Colonic mucosa (tissue), 4 donors: ENCODE results near the gene RAB6C. TPM values are rescaled to one million over a fixed set of nuclear protein-coding genes. Genes with fewer than 3 reads are reported as not detected.
"Not testable (repeated sequence)": the region's sequence is repeated elsewhere in the genome, so short reads cannot be mapped to it uniquely, and the experiment has no call there.

ENCODE experiments used
- DNase-seq: peaks from one replicate; pipeline ENCODE4 v3.0.0-alpha.2; 2020
- H3K27ac ChIP-seq: fragments of 200-600 bp; one replicate; pipeline ENCODE4 v1.8.0; 2021
- H3K27me3 ChIP-seq: fragments of 200-600 bp; one replicate; pipeline ENCODE4 v1.8.0; 2021
- H3K36me3 ChIP-seq: fragments of 200-600 bp; one replicate; pipeline ENCODE4 v1.8.0; 2021
- H3K4me1 ChIP-seq: fragments of 200-600 bp; one replicate; pipeline ENCODE4 v1.8.0; 2021; ENCODE audit warnings: mild to moderate bottlenecking
- H3K4me3 ChIP-seq: fragments of 200-600 bp; one replicate; pipeline ENCODE4 v1.8.0; 2021
- H3K9ac ChIP-seq, 2 donors: one replicate each; pipeline ENCODE4 v1.7.0; 2013; ENCODE audit warnings: control low read depth in 2 of 2, low read depth in 2 of 2, low read length in 2 of 2
- H3K9me3 ChIP-seq: fragments of 200-600 bp; one replicate; pipeline ENCODE4 v1.8.0; 2021
- intact Hi-C: fragments of 100-400 bp; cut with DNase I; formaldehyde crosslinking; loops from one replicate; pipeline ENCODE4 v1.14.1; 2022
- total RNA-seq, 2 donors: library from RNA; stranded (reverse); fragmentation: NEBNext Ultra II Directional in 1 of 2; extraction: Animal tissue kit (Norgen Biotek cat#: 25700) in 1 of 2; gene quantifications; one replicate each; pipeline ENCODE4 v1.2.1, GENCODE V29; 2021
- TF ChIP-seq, protein P1 (sequence below): fragments of 200-600 bp; IDR thresholded peaks from one replicate; pipeline ENCODE4 v1.8.0; 2022; ENCODE audit warnings: antibody characterized with exemption, mild to moderate bottlenecking
- donor health status: healthy.
- donor health status: DM: no; HTN: no; CAD: no.
- donor health status: DM: no; HTN: no; CAD: no.

RAB6C gene
- total RNA-seq, 2 donors from 2014 or later, result 0.08 TPM; not detected in 1

DNA sequence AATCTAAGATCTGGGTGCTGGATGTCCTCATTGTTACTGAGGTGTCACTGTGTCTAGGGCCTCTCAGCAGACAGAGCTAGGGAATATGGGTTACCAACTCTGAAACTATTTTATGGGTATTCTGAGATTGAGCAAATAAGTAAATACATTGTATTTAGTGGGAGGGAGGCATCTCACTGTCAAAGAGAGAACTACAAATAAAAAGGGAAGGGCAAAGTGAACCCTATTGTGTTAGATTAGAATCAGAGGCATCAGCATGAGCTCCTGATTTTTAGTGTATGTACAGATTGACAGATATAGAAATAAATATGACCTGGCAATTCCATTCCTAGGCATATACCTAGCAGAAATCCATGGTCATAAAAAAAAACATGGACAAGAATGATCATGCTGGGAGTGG, 33.9 kb upstream of the RAB6C start:
- DNase-seq, result no peak
- Histone ChIP-seq H3K27me3 (no peaks in the 10 kb centered on the region), H3K4me1 (no peaks in the 10 kb centered on the region), H3K36me3 (no peaks in the 10 kb centered on the region), H3K9me3 (no peaks in the 10 kb centered on the region), H3K27ac (no peak overlapping the region), H3K9ac (no peak overlapping the region), H3K4me3 (no peak overlapping the region)
- TF ChIP-seq, protein P1, sequence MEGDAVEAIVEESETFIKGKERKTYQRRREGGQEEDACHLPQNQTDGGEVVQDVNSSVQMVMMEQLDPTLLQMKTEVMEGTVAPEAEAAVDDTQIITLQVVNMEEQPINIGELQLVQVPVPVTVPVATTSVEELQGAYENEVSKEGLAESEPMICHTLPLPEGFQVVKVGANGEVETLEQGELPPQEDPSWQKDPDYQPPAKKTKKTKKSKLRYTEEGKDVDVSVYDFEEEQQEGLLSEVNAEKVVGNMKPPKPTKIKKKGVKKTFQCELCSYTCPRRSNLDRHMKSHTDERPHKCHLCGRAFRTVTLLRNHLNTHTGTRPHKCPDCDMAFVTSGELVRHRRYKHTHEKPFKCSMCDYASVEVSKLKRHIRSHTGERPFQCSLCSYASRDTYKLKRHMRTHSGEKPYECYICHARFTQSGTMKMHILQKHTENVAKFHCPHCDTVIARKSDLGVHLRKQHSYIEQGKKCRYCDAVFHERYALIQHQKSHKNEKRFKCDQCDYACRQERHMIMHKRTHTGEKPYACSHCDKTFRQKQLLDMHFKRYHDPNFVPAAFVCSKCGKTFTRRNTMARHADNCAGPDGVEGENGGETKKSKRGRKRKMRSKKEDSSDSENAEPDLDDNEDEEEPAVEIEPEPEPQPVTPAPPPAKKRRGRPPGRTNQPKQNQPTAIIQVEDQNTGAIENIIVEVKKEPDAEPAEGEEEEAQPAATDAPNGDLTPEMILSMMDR, result no peak
- intact Hi-C loops, result no loop called here

DNA sequence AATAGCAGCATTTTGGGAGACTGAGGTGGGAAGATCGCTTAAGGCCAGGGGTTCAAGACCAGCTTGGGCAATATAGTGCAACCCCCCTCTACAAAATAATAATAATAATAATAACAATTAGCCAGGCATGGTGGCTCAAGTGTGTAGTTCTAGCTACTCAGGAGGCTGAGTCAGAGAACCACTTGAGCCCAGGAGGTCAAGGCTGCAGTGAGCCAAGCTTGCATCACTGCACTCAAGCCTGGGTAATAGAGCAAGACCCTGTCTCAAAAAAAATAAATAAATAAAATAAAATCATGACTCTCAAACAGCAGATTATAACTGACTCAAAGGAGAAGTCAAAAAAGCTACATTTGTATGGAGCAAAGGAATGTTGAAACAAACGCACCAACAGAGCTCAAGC, 31.8 kb upstream of the RAB6C start:
- DNase-seq, H3K27me3 ChIP-seq, H3K9me3 ChIP-seq, H3K4me1 ChIP-seq, intact Hi-C loops, H3K4me3 ChIP-seq, H3K9ac ChIP-seq, H3K27ac ChIP-seq, H3K36me3 ChIP-seq: not testable (repeated sequence)

DNA sequence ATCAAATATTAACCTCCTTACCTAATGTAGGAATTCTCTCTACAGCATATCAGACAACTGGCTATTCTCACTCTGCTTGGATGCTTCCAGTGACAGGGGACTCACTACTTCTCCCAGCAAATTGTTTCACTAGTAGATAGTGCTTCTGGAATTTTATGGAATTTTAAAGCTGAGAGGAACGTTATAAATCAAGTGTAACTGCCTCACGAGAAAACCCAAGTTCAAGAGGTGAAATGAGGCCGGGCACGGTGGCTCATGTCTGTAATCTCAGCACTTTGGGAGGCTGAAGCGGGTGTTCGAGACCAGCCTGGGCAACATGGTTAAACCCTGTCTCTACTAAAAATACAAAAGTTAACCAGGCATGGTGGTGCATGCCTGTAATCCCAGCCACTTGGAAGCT, 23.3 kb upstream of the RAB6C start:
- H3K9ac ChIP-seq, H3K4me1 ChIP-seq, H3K36me3 ChIP-seq, intact Hi-C loops, H3K9me3 ChIP-seq, H3K27me3 ChIP-seq, DNase-seq, H3K4me3 ChIP-seq, H3K27ac ChIP-seq: not testable (repeated sequence)

DNA sequence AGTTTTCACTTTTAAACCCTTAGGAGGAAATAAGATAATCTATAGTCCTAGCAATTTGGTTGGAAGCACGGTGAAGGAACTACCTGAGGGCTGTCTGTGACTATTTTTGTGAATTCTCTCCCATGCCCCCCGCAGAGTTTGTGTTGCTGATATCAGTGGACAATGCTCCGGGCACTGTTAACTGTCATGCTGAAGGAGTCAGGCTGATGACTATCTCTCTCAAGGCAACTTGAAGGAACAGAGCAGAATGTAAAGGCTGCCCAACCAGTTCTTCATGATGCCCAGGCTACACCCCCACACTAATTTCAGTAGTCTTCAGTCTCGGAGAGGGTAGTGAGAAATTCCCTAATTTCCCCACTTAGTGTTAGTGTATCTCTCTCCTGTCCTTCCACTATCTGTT, 21.6 kb upstream of the RAB6C start:
- Histone ChIP-seq H3K27ac (no peak overlapping the region), H3K9me3 (no peaks in the 10 kb centered on the region), H3K27me3 (no peaks in the 10 kb centered on the region), H3K4me1 (no peaks in the 10 kb centered on the region), H3K9ac (no peak overlapping the region), H3K36me3 (no peaks in the 10 kb centered on the region), H3K4me3 (no peak overlapping the region)
- DNase-seq, result no peak
- TF ChIP-seq, protein P1, result no peak
- intact Hi-C loops, result no loop called here

DNA sequence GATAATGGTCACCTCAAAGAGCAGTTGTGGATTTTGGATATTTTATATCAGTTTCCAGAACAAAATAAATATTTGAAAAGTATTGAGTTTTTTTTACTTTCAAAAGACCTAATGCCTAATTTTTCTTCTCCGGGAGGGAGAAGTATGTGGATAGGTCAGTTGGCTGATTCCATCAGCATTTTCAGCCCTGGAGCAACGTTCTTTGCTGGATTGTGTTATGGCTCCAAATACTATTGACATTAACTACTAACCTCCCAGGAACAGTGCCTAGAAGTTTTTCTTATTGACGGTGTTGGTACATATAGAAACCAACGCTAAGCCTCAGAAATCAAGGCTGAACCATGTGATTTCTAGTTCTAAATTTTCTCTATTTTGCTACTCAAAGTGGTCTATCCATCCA, 20.7 kb upstream of the RAB6C start:
- H3K4me1 ChIP-seq, intact Hi-C loops, DNase-seq, H3K27me3 ChIP-seq, H3K27ac ChIP-seq, H3K4me3 ChIP-seq, H3K9ac ChIP-seq, H3K36me3 ChIP-seq, H3K9me3 ChIP-seq: not testable (repeated sequence)

DNA sequence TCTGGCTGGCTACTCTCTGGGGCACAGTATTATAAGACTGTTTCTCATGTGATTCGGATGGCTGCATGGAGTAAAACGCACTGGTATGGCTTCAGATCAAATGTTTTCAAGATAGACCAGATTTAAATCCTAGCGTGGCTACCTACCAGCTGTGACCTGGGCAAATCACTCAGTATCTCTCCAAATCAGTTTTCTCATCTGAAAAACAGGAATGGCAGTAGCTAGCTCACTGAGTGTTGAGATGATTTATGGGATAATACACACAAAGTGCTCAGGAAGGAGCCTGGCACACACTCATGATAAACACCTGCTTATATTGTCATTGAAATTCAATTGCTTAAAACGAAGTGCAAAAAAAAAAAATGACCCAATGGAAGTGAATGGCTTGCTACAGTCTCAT, 10.9 kb upstream of the RAB6C start:
- H3K36me3 ChIP-seq, H3K4me1 ChIP-seq, DNase-seq, H3K27me3 ChIP-seq, H3K4me3 ChIP-seq, H3K27ac ChIP-seq, intact Hi-C loops, H3K9ac ChIP-seq, H3K9me3 ChIP-seq: not testable (repeated sequence)

DNA sequence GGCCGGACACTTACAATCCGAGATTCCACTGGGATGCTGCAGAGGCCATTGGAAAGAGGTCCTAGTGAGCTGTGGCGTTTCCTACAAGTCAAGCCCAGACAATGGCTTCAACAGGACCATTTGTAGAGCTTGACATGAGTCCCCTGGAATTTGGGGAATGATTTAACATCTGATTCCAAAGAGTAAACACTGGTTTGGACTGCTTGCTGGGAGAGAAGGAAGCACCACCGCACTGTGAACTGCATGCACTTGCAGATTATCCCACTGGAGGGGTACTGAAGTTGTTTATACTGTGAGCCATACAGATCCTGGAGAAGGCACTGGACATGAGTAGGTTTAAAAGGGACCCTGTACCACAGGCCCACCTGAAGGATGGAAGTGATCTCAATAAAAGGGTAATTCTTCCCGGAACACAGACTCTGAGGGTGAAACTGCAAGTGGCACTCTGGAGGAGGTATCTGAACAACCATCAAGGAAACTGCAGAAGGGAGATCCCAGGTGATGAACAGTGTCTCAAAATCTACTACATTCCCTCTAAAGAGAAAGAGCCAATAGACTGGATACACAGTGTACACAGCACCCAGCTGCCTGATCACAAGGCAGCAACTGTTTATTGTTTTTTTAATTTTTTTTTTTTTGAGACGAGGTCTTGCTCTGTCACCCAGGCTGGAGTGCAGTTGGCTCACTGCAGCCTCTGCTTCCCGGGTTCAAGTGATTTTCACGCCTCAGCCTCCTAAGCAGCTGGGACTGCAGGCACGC, 4.3 kb upstream of the RAB6C start:
- H3K36me3 ChIP-seq, result no peaks in the 10 kb centered on the region
- TF ChIP-seq, protein P1, result no peak
- intact Hi-C loops, result no loop called here
- no peak overlapping the region for H3K27ac ChIP-seq
- H3K4me3 ChIP-seq, result no peak overlapping the region
- no peaks in the 10 kb centered on the region for H3K9me3 ChIP-seq
- no peak overlapping the region for H3K9ac ChIP-seq
- no peaks in the 10 kb centered on the region for H3K27me3 ChIP-seq
- no peak for DNase-seq
- H3K4me1 ChIP-seq, result no peaks in the 10 kb centered on the region

DNA sequence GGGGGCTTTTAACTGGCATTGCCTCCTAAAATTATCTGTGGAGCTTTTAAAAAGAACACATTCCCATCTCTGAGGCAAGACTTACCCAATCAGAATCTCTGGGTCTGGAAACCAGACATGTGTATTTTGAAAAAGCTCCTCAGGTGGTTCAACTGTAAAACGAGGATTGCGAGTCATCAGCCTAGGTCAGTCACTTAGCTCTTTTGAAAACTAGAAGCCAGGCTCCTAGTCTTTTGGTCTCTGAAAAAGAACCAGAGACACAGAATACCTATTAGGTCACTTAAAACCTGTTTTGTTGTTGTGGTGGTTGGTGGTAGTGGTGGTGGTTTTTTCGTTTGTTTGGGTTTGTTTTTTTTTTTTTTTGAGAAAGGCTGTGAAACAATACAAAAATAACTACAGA, 2.5 kb upstream of the RAB6C start:
- H3K4me1 ChIP-seq, H3K9me3 ChIP-seq, intact Hi-C loops, H3K36me3 ChIP-seq, DNase-seq, H3K27me3 ChIP-seq, H3K4me3 ChIP-seq, H3K9ac ChIP-seq, H3K27ac ChIP-seq: not testable (repeated sequence)
